GM12874 (cell line): ENCODE results near the gene MPPE1.

Source experiments
- TF ChIP-seq, protein P1 (sequence below): IDR thresholded peaks from 2 replicates; pipeline ENCODE4 v1.5.1; 2011; ENCODE audit warnings: low read depth, mild to moderate bottlenecking, control low read depth, low read length, moderate library complexity; ENCODE audit not compliant: insufficient read depth

The MPPE1 gene

DNA sequence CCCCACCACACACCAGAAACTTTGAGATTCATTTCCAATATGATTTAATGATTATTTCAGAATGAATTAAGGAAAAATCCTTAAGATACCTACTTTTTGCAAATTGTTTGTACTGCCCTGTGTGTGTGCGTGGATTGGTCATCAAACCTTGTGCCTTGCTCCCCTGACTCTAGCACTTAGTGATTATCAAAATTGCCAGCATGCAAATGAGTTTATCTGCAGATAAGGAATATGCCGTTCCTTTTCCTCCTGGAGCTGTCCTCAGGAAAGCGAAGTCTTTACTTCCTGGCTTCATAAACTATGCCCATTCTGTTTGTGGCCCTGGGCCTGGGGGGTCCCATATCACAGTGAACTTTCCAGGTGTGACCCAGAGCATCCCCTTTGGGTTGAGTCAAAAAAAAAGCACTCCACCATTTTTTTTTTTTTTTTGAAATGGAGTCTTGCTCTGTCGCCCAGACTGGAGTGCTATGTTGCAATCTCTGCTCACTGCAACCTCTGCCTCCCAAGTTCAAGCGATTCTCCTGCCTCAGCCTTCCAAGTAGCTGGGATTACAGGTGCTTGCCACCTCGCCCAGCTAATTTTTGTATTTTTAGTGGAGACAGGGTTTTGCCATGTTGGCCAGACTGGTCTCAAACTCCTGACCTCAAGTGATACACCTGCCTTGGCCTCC lies 45.5 kb downstream of the MPPE1 start:
- TF ChIP-seq, protein P1, sequence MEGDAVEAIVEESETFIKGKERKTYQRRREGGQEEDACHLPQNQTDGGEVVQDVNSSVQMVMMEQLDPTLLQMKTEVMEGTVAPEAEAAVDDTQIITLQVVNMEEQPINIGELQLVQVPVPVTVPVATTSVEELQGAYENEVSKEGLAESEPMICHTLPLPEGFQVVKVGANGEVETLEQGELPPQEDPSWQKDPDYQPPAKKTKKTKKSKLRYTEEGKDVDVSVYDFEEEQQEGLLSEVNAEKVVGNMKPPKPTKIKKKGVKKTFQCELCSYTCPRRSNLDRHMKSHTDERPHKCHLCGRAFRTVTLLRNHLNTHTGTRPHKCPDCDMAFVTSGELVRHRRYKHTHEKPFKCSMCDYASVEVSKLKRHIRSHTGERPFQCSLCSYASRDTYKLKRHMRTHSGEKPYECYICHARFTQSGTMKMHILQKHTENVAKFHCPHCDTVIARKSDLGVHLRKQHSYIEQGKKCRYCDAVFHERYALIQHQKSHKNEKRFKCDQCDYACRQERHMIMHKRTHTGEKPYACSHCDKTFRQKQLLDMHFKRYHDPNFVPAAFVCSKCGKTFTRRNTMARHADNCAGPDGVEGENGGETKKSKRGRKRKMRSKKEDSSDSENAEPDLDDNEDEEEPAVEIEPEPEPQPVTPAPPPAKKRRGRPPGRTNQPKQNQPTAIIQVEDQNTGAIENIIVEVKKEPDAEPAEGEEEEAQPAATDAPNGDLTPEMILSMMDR: no peak

DNA sequence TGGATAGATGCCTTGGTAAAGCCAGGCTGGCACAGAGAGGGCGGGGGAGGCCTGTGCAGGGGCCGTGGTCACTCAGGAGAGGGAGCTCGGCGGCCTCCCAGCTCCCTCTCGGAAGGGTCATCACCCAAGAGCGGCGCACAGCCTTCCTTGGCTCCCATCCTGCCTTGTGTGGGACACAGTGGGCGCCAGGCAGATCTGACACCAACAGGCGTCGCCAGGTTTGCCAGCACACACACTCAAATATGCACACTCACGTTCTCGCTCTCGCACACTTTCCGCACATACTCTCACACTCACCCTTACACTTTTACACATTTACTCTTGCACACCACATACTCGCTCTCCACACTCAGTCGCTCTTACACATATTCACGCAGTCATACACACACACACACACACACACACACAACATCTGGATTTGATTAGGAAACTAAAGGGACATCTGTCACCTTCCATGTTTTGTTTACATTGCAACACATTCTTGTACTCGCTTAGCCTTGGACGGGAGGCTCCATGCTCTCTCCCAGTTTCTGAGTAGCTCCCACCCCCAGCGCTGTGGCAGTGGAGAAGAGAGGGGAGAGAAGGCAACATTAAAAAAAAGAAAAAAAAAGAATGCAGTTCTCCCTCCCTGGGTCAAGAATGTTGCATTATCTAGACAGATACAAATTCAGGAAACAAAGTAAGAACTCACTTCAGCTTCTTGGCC lies 46.4 kb downstream of the MPPE1 start:
- TF ChIP-seq, protein P1: no peak

DNA sequence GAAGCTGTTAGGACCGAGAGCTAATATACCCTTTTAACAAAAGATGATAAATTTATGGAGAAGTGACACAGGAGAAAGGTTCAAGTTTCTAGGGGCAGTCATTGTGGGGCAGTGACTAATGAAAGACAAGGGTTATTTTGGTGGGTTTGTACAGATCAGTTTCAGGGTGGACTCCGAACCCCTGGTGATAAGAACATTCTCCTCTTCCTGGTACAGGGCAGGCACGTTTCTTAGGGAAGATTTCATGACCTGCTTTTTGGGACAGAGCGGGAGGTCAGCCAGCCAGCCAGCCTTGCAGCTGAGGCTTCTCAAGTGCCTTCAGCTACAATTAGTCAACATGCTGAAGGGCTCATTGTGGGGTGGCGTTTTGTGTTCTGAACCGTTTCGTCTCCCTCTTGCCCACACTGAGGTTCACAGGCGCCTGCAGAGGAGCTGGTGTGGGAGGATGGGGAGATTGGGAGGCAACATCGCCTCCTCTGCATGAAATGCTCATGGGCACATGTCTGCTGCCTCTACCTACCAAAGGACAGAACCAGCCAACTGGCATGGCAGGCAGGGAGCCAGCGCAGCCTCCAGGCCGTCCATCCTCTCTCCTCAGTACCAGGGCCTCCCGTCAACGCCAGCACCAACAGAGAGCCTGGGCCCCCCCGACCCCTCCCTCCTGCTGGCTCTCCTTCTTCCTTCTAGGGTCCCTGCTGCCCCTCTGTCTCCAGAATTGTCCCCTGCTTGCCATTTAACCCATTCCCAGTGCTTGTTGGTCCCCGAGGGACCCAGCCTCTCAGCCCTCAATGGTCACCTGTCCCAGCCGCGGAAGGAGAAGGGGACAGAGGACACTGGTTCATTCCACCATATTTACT lies 47.3 kb downstream of the MPPE1 start:
- TF ChIP-seq, protein P1: no peak

DNA sequence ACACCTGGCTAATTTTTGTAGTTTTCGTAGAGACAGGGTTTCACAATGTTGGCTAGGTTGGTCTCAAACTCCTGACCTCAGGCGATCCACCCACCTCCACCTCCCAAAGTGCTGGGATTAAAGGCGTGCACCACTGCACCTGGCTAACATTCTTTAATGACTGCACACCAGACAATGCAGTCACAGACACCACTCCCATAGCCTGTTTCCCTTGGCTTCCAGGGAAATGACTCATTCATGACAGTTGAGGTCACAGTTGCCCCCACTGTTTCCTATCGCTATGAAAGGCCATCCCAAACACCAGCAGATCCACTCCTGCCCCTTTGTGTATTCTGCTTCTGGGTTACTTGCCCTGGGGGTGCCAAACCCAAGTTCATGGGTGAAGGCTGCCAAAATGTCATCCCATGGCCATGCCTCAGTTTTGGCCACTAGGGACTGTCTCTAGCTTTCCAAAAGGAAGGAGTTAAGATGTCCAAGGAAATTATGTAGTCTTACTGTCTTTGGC lies 48.2 kb downstream of the MPPE1 start:
- TF ChIP-seq, protein P1: no peak

DNA sequence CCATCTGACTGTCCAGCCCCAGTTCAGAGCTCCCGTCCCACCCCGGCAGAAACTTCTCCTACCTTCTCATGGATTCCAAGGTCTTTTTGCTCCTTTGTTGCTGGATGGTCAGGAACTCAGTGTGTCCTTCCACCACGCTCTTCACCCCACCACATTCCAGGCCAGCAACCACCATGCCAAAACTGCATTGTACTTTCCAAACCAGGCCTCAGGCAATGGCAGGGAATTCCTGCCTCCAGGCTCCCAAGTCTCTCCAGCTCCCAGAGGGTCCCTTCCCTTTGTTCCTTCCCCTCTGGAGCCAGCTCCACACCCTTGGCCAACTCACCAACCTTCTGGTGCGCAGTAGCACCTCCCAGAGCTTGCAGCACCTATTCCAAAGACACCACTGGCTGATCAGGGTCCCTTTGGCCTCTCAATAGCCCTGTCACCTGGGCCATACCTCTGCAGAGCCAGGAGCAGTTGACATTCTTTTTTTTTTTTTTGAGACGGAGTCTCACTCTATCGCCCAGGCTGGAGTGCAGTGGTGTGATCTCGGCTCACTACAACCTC lies 48.8 kb downstream of the MPPE1 start:
- TF ChIP-seq, protein P1: no peak

DNA sequence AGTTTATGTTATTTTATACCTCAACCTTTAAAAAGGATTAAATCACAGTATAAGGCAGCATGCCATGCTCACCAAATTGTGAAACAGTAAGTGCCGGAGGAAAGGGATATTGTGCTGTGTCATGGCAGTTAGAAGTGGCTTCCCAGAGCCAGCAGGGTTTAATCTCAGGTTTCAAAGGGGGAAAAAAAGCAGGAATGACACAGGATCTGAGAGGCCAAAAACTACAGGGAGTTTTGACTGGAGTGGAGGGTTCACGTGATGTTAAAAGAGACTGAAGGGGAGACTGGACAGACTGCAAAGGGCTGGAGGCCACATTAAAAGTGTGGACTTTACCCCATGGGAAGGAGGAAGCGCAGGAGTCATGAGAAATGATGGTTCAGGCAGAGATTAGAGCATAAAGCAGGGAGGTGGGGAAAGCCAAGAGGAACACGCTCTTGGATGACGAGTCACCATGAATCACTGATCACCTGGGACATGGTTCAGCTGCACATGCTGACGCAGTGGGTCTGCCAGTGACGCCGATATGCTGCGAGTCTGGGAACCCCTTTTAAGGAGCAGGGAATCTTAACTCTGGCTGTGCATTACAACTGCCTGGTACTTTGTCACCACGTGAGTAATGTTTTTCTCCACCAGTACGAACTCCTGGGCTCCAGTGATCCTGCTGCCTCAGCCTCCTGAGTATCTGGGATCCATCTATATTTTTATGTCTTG lies 50.8 kb downstream of the MPPE1 start:
- TF ChIP-seq, protein P1: no peak
